CD4-positive, alpha-beta T cell (primary cell): Measurements from ENCODE around the gene BOLA3. TPM values are rescaled to one million over a fixed set of nuclear protein-coding genes. Genes with fewer than 3 reads are reported as not detected.

Experiments
- ATAC-seq: fragments of 200-7000 bp; cut with Tn5 transposase; one replicate; pipeline ENCODE4 v1.10.0; 2022; ENCODE audit warnings: mild to moderate bottlenecking; ENCODE audit not compliant: poor library complexity
- CTCF ChIA-PET: fragments of 350-600 bp; sonication (Branson Sonifier 250); formaldehyde crosslinking; loops from one replicate; lab custom pipeline; 2021; ENCODE audit warnings: antibody characterized with exemption, inconsistent platforms; lab: Charles Lee
- POLR2A ChIA-PET: fragments of 350-600 bp; sonication (Branson Sonifier 250); formaldehyde crosslinking; loops from one replicate; lab custom pipeline; 2021; ENCODE audit warnings: antibody characterized with exemption, inconsistent platforms; lab: Charles Lee
- DNase-seq, 14 experiments: peaks; one replicate each; pipeline ENCODE4 v3.0.0-alpha.2; 2013 to 2020; ENCODE audit warnings: mixed read lengths in 2 of 14
- H3K27ac ChIP-seq, 2 donors: one replicate each; pipeline versions ENCODE4 v1.5.1 to v1.7.0; 2013; ENCODE audit warnings: low read length in 2 of 2, low read depth in 1 of 2, mild to moderate bottlenecking in 1 of 2
- H3K27me3 ChIP-seq, 2 experiments: 1 replicate in 1 of 2; 2 replicates in 1 of 2; pipeline versions ENCODE4 v1.6.1 to v1.7.0; 2013; ENCODE audit warnings: low read length in 2 of 2, control low read depth in 1 of 2, mild to moderate bottlenecking in 1 of 2, moderate library complexity in 1 of 2; ENCODE audit not compliant: insufficient read depth in 2 of 2, control insufficient read depth in 1 of 2
- H3K36me3 ChIP-seq: one replicate; pipeline ENCODE4 v1.6.1; 2013; ENCODE audit warnings: low read length, control low read depth; ENCODE audit not compliant: insufficient read depth
- H3K4me1 ChIP-seq: one replicate; pipeline ENCODE4 v1.6.1; 2013; ENCODE audit warnings: low read length, control low read depth; ENCODE audit not compliant: insufficient read depth
- H3K4me3 ChIP-seq: one replicate; pipeline ENCODE4 v1.5.1; 2013; ENCODE audit warnings: mild to moderate bottlenecking, low read length, moderate library complexity
- H3K9me3 ChIP-seq, 2 experiments: 1 replicate in 1 of 2; 2 replicates in 1 of 2; pipeline versions ENCODE4 v1.6.1 to v1.7.0; 2013; ENCODE audit warnings: low read length in 2 of 2, mild to moderate bottlenecking in 2 of 2, control low read depth in 1 of 2, moderate library complexity in 1 of 2; ENCODE audit not compliant: control insufficient read depth in 1 of 2, insufficient read depth in 1 of 2
- H3K27ac Mint-ChIP-seq: one replicate; pipeline ENCODE4 v1.8.0; 2020; ENCODE audit warnings: mixed read lengths
- H3K27me3 Mint-ChIP-seq: one replicate; pipeline ENCODE4 v1.8.0; 2021; ENCODE audit warnings: mixed read lengths
- H3K36me3 Mint-ChIP-seq: one replicate; pipeline ENCODE4 v1.8.0; 2021; ENCODE audit warnings: low read depth, mixed read lengths
- H3K4me1 Mint-ChIP-seq: one replicate; pipeline ENCODE4 v1.8.0; 2021; ENCODE audit warnings: low read depth, mixed read lengths
- H3K4me3 Mint-ChIP-seq: one replicate; pipeline ENCODE4 v1.8.0; 2020; ENCODE audit warnings: mild to moderate bottlenecking, mixed read lengths
- H3K9me3 Mint-ChIP-seq: one replicate; pipeline ENCODE4 v1.8.0; 2020; ENCODE audit warnings: mixed read lengths
- intact Hi-C, 2 experiments: fragments of 100-400 bp; cut with DNase I in 1 of 2; cut with micrococcal nuclease in 1 of 2; formaldehyde crosslinking; loops; one replicate each; pipeline versions ENCODE4 v1.15.1 to v1.9.0; 2023 to 2025; cut with DNase I, micrococcal nuclease
- total RNA-seq, 174 experiments: library from RNA in 2 of 174; stranded (reverse) in 2 of 174; gene quantifications; one replicate each; pipeline ENCODE4 v1.2.3 and lab custom pipeline; 2021 to 2026
- TF ChIP-seq, protein P1 (sequence below): fragments of 200-600 bp; IDR thresholded peaks from one replicate; pipeline ENCODE4 v1.8.0; 2022; ENCODE audit warnings: antibody characterized with exemption, mild to moderate bottlenecking

BOLA3 gene
- total RNA-seq, 2 experiments from 2014 or later = 11.4 to 12.9 TPM

DNA sequence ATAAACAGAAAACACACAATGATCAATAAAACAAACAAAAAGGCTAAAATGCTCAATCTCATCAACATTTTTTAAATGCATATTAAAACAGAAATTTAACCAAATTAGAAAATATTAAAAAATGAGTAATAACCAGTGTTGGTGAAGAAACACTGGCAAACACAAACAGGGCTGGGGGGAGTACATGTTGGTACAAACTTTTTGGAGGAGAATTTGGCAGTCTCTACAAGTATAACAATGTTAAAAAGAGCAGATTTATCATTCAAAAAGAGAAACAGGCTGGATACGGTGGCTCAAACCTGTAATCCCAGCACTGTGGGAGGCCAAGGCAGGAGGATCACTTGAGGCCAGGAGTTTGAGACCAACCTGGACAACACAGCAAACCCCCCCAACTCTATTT is 17.0 kb upstream of the BOLA3 start:
- Mint-ChIP-seq H3K9me3 (no peaks in the 10 kb centered on the region), H3K27ac (no peak overlapping the region), H3K36me3 (peaks cover 98% of the 10 kb centered on the region), H3K4me3 (no peak overlapping the region), H3K27me3 (no peaks in the 10 kb centered on the region), H3K4me1 (no peaks in the 10 kb centered on the region)
- H3K27ac ChIP-seq = no peak overlapping the region
- no peaks in the 10 kb centered on the region for H3K9me3 ChIP-seq
- POLR2A ChIA-PET = interaction anchor here (2.1 kb wide), 1 partner anchor 14 kb away, joined by 7 read pairs; the partner anchor contains the start of gene MOB1A
- H3K4me1 ChIP-seq = no peaks in the 10 kb centered on the region
- no peaks in the 10 kb centered on the region for H3K27me3 ChIP-seq
- H3K36me3 ChIP-seq = peaks cover 94% of the 10 kb centered on the region
- CTCF ChIA-PET = no interaction called here
- ATAC-seq (no peak), DNase-seq (no peak)
- intact Hi-C loops = no loop called here
- TF ChIP-seq, protein P1, sequence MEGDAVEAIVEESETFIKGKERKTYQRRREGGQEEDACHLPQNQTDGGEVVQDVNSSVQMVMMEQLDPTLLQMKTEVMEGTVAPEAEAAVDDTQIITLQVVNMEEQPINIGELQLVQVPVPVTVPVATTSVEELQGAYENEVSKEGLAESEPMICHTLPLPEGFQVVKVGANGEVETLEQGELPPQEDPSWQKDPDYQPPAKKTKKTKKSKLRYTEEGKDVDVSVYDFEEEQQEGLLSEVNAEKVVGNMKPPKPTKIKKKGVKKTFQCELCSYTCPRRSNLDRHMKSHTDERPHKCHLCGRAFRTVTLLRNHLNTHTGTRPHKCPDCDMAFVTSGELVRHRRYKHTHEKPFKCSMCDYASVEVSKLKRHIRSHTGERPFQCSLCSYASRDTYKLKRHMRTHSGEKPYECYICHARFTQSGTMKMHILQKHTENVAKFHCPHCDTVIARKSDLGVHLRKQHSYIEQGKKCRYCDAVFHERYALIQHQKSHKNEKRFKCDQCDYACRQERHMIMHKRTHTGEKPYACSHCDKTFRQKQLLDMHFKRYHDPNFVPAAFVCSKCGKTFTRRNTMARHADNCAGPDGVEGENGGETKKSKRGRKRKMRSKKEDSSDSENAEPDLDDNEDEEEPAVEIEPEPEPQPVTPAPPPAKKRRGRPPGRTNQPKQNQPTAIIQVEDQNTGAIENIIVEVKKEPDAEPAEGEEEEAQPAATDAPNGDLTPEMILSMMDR = no peak
- no peak overlapping the region for H3K4me3 ChIP-seq

DNA sequence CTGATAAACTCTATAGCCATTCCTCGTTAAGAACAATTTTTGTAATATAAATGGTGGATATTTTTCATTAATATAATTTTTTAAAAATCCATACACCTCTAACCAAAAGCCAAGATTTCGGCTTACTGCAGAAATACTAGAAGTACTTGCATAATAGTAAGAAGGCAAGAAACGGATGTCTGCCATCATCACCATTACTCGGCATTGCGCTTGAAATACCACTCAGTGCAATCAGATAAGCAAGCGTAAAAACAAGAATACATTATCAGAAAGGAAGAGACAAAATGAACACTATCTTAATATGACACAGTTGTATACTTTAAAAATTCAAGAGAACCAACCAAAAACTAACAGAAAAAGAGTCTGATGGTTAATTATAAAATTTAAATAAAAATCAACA is 15.2 kb upstream of the BOLA3 start:
- no peaks in the 10 kb centered on the region for H3K4me1 ChIP-seq
- no peaks in the 10 kb centered on the region for H3K9me3 ChIP-seq
- no peaks in the 10 kb centered on the region for H3K4me1 Mint-ChIP-seq
- no peak for DNase-seq
- H3K27me3 Mint-ChIP-seq = no peaks in the 10 kb centered on the region
- H3K4me3 Mint-ChIP-seq = no peak overlapping the region
- peaks cover 99% of the 10 kb centered on the region for H3K36me3 Mint-ChIP-seq
- ChIA-PET CTCF (no interaction called here), POLR2A (interaction anchor here (2.1 kb wide), 1 partner anchor 15 kb away, joined by 7 read pairs; the partner anchor contains the start of gene MOB1A)
- H3K27me3 ChIP-seq = no peaks in the 10 kb centered on the region
- no peak overlapping the region for H3K27ac Mint-ChIP-seq
- no peak overlapping the region for H3K27ac ChIP-seq
- no peaks in the 10 kb centered on the region for H3K9me3 Mint-ChIP-seq
- ATAC-seq = no peak
- intact Hi-C loops = no loop called here
- TF ChIP-seq, protein P1 = no peak
- no peak overlapping the region for H3K4me3 ChIP-seq
- peaks cover 87% of the 10 kb centered on the region for H3K36me3 ChIP-seq

DNA sequence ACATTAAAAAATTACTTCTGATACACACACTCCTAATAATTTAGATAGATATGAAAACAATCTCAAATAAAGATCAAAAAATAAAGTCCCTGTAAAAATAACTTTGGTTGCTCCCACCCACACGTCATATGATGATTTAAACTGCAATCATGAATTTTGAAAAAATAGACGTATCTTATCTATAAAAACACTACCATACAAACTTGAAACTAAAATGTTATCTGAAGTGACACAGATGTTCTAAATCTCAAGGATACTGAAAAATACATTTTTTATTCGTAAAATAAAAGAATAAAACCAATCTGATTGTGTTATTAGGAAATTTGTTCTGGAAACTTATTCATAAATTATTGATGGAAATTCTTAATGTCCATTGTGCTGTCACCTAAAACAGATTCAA is 8.1 kb upstream of the BOLA3 start:
- intact Hi-C loops = no loop called here
- DNase-seq (no peak), ATAC-seq (no peak)
- ChIA-PET POLR2A (interaction anchor here (4.9 kb wide), 1 partner anchor 22 kb away, joined by 13 read pairs; the partner anchor contains the start of gene MOB1A), CTCF (no interaction called here)
- Histone ChIP-seq H3K36me3 (peaks cover 69% of the 10 kb centered on the region), H3K27ac (no peak overlapping the region), H3K9me3 (no peaks in the 10 kb centered on the region), H3K4me3 (no peak overlapping the region), H3K4me1 (no peaks in the 10 kb centered on the region), H3K27me3 (no peaks in the 10 kb centered on the region)
- Mint-ChIP-seq H3K27me3 (no peaks in the 10 kb centered on the region), H3K4me1 (no peaks in the 10 kb centered on the region), H3K36me3 (peaks cover 93% of the 10 kb centered on the region), H3K27ac (no peak overlapping the region), H3K4me3 (no peak overlapping the region), H3K9me3 (no peaks in the 10 kb centered on the region)
- TF ChIP-seq, protein P1 = no peak
